Spleen (tissue), 11 donors: ENCODE measurements around the gene COG7. TPM values are rescaled to one million over a fixed set of nuclear protein-coding genes. Genes with fewer than 3 reads are reported as not detected.

Source experiments
- DNase-seq: peaks from one replicate; pipeline ENCODE4 v3.0.0-alpha.2; 2020
- H3K27ac ChIP-seq, 8 donors: fragments of 200-600 bp; sonication (generic) in 7 of 8; 1 replicate in 4 of 8; 2 replicates in 4 of 8; pipeline versions ENCODE4 v1.5.0 to v1.8.0; 2016 to 2021; ENCODE audit warnings: inconsistent platforms in 4 of 8, mild to moderate bottlenecking in 4 of 8, moderate library complexity in 1 of 8
- H3K27me3 ChIP-seq, 7 donors: fragments of 200-600 bp; sonication (generic) in 6 of 7; replicated peaks in 1 of 7; 1 replicate in 4 of 7; 2 replicates in 3 of 7; pipeline versions ENCODE4 v1.5.0 to v1.8.0; 2016 to 2021; ENCODE audit warnings: inconsistent platforms in 3 of 7, mild to moderate bottlenecking in 1 of 7
- H3K36me3 ChIP-seq, 6 donors: fragments of 200-600 bp; sonication (generic) in 5 of 6; 1 replicate in 4 of 6; 2 replicates in 2 of 6; pipeline versions ENCODE4 v1.5.0 to v1.8.0; 2016 to 2021; ENCODE audit warnings: inconsistent platforms in 2 of 6
- H3K4me1 ChIP-seq, 6 donors: fragments of 200-600 bp; sonication (generic) in 5 of 6; 1 replicate in 3 of 6; 2 replicates in 3 of 6; pipeline versions ENCODE4 v1.5.0 to v1.8.0; 2016 to 2021; ENCODE audit warnings: inconsistent platforms in 3 of 6
- H3K4me3 ChIP-seq, 8 donors: fragments of 200-600 bp; sonication (generic) in 7 of 8; 1 replicate in 4 of 8; 2 replicates in 4 of 8; pipeline versions ENCODE4 v1.5.0 to v1.8.0; 2016 to 2021; ENCODE audit warnings: inconsistent platforms in 4 of 8, mild to moderate bottlenecking in 4 of 8, moderate library complexity in 2 of 8
- H3K9me3 ChIP-seq, 8 donors: fragments of 200-600 bp; sonication (generic) in 7 of 8; 1 replicate in 4 of 8; 2 replicates in 4 of 8; pipeline versions ENCODE4 v1.5.0 to v1.8.0; 2016 to 2021; ENCODE audit warnings: inconsistent platforms in 4 of 8
- CTCF ChIP-seq, 11 experiments: fragments of 200-600 bp in 7 of 11; fragments of 450-650 bp in 4 of 11; sonication (generic) in 4 of 11; IDR thresholded peaks in 8 of 11; conservative IDR thresholded peaks in 3 of 11; 1 replicate in 7 of 11; 2 replicates in 4 of 11; pipeline versions ENCODE4 v1.4.0 to v1.8.0; 2016 to 2021; ENCODE audit warnings: antibody characterized with exemption in 11 of 11, inconsistent platforms in 4 of 11, mild to moderate bottlenecking in 1 of 11
- POLR2A ChIP-seq, 3 donors: fragments of 450-650 bp; IDR thresholded peaks; one replicate each; pipeline ENCODE4 v1.5.1; 2017; ENCODE audit warnings: antibody characterized with exemption in 3 of 3, mild to moderate bottlenecking in 1 of 3
- POLR2AphosphoS5 ChIP-seq, 3 donors: sonication (generic); formaldehyde crosslinking; IDR thresholded peaks; one replicate each; pipeline ENCODE4 v1.5.1; 2017; ENCODE audit warnings: antibody characterized with exemption in 3 of 3
- WGBS, 5 donors: extraction: QIAGEN DNeasy Blood & Tissue Kit in 3 of 5; methylation state at CpG; one replicate each; pipeline versions ENCODE4 v1.1.5 to v1.1.7; 2013 to 2018; 5-methylcytosine and 5-hydroxymethylcytosine counted together
- intact Hi-C: fragments of 100-400 bp; cut with DNase I; formaldehyde crosslinking; loops from one replicate; pipeline ENCODE4 v1.15.0; 2023; ENCODE audit warnings: low total_unique reads
- polyA plus RNA-seq, 3 donors: library from polyadenylated mRNA; stranded (reverse); fragments of 200-250 nt; gene quantifications; one replicate each; pipeline ENCODE4 v1.2.1, GENCODE V29; 2013
- total RNA-seq, 7 donors: library from RNA; depleted of rRNA in 3 of 7; stranded (reverse); fragments of >200 nt in 3 of 7; fragmentation: NEBNext Ultra II Directional in 4 of 7; extraction: Animal tissue kit (Norgen Biotek cat#: 25700) in 4 of 7; gene quantifications; one replicate each; pipeline versions ENCODE4 v1.1.0 to v1.2.1, GENCODE V29; 2016 to 2021
- donor health status: healthy with polysubstance abuse.
- donor health status: DM: no; HTN: no; CAD: no; lungs with moderate emphysema.
- donor health status: DM: no; HTN: no; CAD: no.
- donor health status: Bipolar disorder and iron deficiency.
- donor health status: healthy.
- donor health status: DM: no; HTN: no; CAD: no.
- donor health status: DM: yes; HTN: yes; CAD: no.

COG7 gene
- total and polyA plus RNA-seq, 10 donors: 9.6 to 25.5 (median 18.8) TPM

GRCh38 chr16:23378256-23378655, 74.7 kb downstream of the COG7 start:
- Histone ChIP-seq H3K4me3 (no peak overlapping the region), H3K4me1 (no peaks in the 10 kb centered on the region), H3K36me3 (no peaks in the 10 kb centered on the region), H3K27ac (no peak overlapping the region), H3K9me3 (no peaks in the 10 kb centered on the region), H3K27me3 (peaks cover 0 to 11% (median 0%) of the 10 kb centered on the region in 7 donors)
- WGBS, 5 donors: 72 to 86% (median 83%) methylated on average over 5 to 8 of the region's 8 CpGs
- DNase-seq: no peak
- intact Hi-C loops: no loop called here
- TF ChIP-seq CTCF (IDR thresholded peaks at IDR 0.05 in 8 of 11, conservative IDR thresholded peaks at IDR 0.05 in 3 of 11) (no peak), POLR2A (IDR thresholded peaks at IDR 0.05) (no peak), POLR2AphosphoS5 (IDR thresholded peaks at IDR 0.05) (no peak)

- DNase-seq: no peak
- no peak overlapping the region for H3K27ac ChIP-seq
- intact Hi-C loops: no loop called here
- no peaks in the 10 kb centered on the region for H3K9me3 ChIP-seq
- H3K4me3 ChIP-seq: no peak overlapping the region
- no peaks in the 10 kb centered on the region for H3K36me3 ChIP-seq
- peaks cover 0 to 17% (median 0%) of the 10 kb centered on the region in 7 donors for H3K27me3 ChIP-seq
- WGBS, 5 donors: 85 to 94% (median 91%) methylated on average over 8 to 9 of the region's 9 CpGs
- no peak for TF ChIP-seq POLR2AphosphoS5 (IDR thresholded peaks at IDR 0.05)
- TF ChIP-seq POLR2A (IDR thresholded peaks at IDR 0.05): no peak
- no peak for TF ChIP-seq CTCF (IDR thresholded peaks at IDR 0.05 in 8 of 11, conservative IDR thresholded peaks at IDR 0.05 in 3 of 11)
- H3K4me1 ChIP-seq: no peaks in the 10 kb centered on the region
Measured at GRCh38 chr16:23377071-23377931, 75.7 kb downstream of the COG7 start.

- intact Hi-C loops: no loop called here
- 85 to 91% (median 89%) methylated on average over 7 of the region's 7 CpGs for WGBS, 5 donors
- peak; percentile 64 for DNase-seq
- TF ChIP-seq POLR2A (IDR thresholded peaks at IDR 0.05): no peak
- no peak for TF ChIP-seq CTCF (IDR thresholded peaks at IDR 0.05 in 8 of 11, conservative IDR thresholded peaks at IDR 0.05 in 3 of 11)
- TF ChIP-seq POLR2AphosphoS5 (IDR thresholded peaks at IDR 0.05): no peak
- H3K4me1 ChIP-seq: no peaks in the 10 kb centered on the region
- H3K27me3 ChIP-seq: peaks cover 0 to 31% (median 0%) of the 10 kb centered on the region in 7 donors
- H3K27ac ChIP-seq: no peak overlapping the region
- H3K36me3 ChIP-seq: no peaks in the 10 kb centered on the region
- no peak overlapping the region for H3K4me3 ChIP-seq
- H3K9me3 ChIP-seq: no peaks in the 10 kb centered on the region
Measured at GRCh38 chr16:23375643-23376042, 77.3 kb downstream of the COG7 start.

- no peak overlapping the region for H3K4me3 ChIP-seq
- no peaks in the 10 kb centered on the region for H3K4me1 ChIP-seq
- intact Hi-C loops: no loop called here
- no peaks in the 10 kb centered on the region for H3K36me3 ChIP-seq
- TF ChIP-seq POLR2A (IDR thresholded peaks at IDR 0.05) (no peak), CTCF (IDR thresholded peaks at IDR 0.05 in 8 of 11, conservative IDR thresholded peaks at IDR 0.05 in 3 of 11) (no peak), POLR2AphosphoS5 (IDR thresholded peaks at IDR 0.05) (no peak)
- peak; percentile 57 for DNase-seq
- 71 to 83% (median 73%) methylated on average over 12 to 17 of the region's 17 CpGs for WGBS, 5 donors
- H3K27ac ChIP-seq: no peak overlapping the region
- no peaks in the 10 kb centered on the region for H3K9me3 ChIP-seq
- peaks cover 0 to 36% (median 0%) of the 10 kb centered on the region in 7 donors for H3K27me3 ChIP-seq
Measured at GRCh38 chr16:23374721-23375510, 78.1 kb downstream of the COG7 start.
